HG03354 (cell line): ENCODE data around the gene SPACA7.

Experiments used
- ATAC-seq: cut with Tn5 transposase; IDR thresholded peaks from one replicate; pipeline ENCODE4 v1.9.1; 2021; ENCODE audit warnings: mild to moderate bottlenecking; ENCODE audit not compliant: unreplicated experiment, poor library complexity, severe bottlenecking

The SPACA7 gene, protein sequence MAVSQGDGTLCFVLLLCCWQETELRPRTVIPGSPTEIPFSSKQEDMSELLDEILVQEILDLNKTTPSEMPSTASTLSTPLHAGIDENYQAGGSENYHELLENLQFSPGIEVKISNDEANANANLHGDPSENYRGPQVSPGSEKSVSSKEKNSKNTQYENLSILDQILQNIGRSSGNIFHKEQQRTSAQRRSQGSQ

GRCh38 chr13:112376050-112376681 lies at the start of gene SPACA7:
SPACA7 (plus strand) TSS chr13:112376355; CDS start chr13:112376386, 31 bp downstream.
- no peak for ATAC-seq

GRCh38 chr13:112326821-112327370 lies 49.3 kb upstream of the SPACA7 start:
- ATAC-seq: no peak

DNA sequence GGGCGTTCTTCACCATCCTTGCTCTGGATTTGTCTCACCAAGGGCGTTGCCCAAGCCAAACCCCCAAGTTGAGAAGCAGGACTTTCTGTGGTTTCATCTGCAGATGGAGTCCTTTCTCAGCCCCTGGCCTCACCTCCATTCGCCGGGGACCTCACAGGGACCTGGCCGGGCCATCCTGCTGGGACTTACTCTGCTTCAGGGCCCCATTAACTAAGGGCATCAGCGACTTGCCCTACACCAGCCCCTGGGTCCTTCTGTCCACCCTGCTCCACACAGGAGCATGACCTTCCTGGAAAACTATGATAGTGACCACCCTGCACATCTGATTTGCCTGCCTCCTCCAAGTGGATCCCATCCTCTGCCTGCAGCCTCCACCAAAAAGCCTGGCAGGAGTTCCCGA lies 47.2 kb upstream of the SPACA7 start:
- no peak for ATAC-seq

DNA sequence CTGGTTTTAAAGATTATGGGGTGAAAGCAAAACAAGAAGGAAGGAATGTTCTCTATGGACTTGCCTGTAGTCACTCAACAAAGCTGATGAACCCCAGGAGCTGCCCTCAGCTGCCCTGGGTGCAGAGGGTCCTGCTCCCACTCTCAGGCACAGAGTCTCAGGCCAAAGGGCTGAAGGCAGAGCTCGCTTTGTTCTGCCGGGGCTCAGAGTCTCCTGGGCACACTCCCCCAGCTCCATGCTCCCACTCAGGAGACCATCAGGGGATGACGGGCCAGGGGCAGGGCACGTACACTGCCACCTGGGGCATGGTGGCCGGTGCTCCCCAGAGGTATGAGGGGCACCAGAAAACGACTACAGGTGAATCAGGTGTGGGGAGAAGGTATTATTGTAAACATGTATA lies 46.8 kb upstream of the SPACA7 start:
- ATAC-seq: no peak

DNA sequence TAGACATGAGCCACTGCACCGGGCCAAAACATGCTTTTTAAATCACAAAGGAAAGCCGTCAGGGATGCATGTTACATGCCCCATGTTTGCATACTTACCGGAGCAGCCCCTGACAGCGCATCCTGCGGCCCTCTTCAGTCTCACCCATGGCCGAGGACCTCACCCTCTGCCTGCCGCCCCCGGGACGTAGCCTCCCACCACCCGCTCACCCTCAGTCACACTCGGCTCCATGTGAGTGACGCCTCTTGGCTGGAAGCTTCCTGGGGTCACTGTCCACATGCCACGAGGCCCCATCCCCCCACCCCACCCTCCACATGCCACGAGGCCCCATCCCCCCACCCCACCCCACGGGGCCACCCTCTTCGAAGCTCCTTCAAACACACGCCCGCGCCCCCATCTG lies 46.1 kb upstream of the SPACA7 start:
- no peak for ATAC-seq

GRCh38 chr13:112330479-112331381 lies 45.4 kb upstream of the SPACA7 start:
- ATAC-seq: no peak

DNA sequence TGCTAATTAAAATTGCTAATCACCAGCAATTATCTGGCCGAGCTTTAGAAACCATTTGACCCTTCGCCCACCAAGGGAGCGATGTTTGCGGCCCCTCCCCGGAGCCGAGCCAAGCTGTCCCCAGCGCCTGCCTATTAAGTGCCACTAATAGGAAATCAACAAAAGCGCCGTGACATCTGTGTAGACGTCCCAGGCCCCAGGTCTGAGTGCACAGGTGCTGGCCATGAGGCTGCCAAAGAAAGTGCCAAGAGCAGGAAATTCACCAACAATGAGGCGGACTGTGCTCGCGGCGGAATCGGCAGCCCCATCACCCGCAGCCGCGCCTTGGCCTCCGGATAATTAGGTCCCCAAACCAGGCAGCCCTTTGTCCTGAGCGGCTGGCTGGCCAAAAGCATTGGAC lies 44.5 kb upstream of the SPACA7 start:
- no peak for ATAC-seq

- ATAC-seq: no peak
These were observed 43.4 kb upstream of the SPACA7 start for GRCh38 chr13:112332727-112333126.

- no peak for ATAC-seq
These were observed 42.2 kb upstream of the SPACA7 start for GRCh38 chr13:112333756-112334543.

DNA sequence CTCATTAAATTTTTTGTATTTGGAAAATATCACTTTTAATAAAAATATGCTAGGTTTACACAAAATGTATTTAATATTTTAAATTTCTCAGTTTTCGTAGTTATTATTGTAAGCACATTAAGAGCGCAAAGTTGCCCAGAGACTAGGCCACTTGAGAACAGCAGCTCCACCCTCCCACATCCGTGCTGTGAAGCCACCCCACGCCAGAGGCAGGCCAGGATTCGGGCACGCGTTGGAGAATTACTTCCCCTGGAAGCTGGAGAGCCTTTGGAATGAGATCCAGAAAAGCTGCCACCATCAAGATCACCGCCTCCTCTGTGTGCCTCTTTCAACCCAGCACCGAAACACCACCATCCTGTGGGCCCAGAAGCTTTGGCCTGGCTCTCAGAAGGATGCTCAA lies 41.0 kb upstream of the SPACA7 start:
- no peak for ATAC-seq

DNA sequence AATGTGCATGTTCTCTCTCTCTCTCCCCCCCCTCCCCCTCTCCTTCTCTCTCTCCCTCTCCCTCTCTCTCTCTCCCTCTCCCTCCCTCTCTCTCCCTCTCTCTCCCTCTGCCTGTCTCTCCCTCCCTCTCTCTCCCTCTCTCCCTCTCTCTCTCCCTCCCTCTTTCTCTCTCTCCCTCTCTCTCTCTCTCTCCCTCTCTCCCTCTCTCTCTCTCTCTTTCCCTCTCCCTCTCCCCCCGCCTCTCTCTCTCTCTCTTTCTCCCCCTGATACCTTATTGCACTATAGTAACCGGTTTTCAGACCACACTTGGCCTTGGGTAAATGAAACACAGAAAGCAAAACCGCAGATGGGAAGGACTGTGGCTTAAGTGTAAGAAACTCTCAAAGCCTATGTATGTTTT lies 34.7 kb upstream of the SPACA7 start:
- ATAC-seq: no peak

- no peak for ATAC-seq
These were observed 34.0 kb upstream of the SPACA7 start for GRCh38 chr13:112341976-112342735.

- ATAC-seq: no peak
These were observed 33.3 kb upstream of the SPACA7 start for GRCh38 chr13:112342841-112343361.

GRCh38 chr13:112343591-112343990 lies 32.6 kb upstream of the SPACA7 start:
- no peak for ATAC-seq

- ATAC-seq: no peak
These were observed 30.4 kb upstream of the SPACA7 start for GRCh38 chr13:112345826-112346172.

DNA sequence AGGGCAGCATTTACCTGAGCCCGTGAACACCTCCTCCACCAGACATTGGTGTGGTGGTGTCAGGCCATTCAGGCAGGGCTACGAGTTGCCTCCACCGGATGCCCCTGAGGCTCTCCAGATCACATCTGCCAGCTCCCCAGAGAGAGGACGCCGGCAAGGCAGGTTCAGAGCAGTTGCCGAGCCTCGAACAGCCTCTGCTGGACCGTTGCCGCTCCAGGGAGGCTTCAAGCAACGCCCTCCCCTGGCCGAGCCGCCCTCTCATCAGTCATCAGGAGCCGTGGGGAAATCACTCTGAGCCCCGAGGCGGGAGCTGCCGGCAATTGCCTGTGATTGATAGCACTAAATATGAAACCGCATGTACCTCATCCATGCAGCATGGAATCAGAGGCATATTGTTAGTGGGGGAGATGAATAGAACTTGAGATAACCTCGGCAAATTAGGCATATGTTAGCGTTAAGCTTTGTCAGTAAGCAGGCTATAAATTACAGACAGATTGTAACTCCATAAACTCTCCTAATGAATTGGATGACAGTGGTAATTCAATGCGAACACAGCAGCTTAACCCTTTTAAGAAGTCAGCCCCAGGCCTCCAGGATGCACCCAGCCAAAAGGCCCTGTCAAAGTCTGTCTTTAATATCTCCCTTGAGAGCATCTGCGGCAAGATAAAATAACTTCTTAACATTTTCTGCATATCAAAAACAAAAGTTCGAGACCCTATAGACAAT lies 29.8 kb upstream of the SPACA7 start:
- ATAC-seq: no peak

- ATAC-seq: no peak
These were observed 29.3 kb upstream of the SPACA7 start for GRCh38 chr13:112346899-112347229.

DNA sequence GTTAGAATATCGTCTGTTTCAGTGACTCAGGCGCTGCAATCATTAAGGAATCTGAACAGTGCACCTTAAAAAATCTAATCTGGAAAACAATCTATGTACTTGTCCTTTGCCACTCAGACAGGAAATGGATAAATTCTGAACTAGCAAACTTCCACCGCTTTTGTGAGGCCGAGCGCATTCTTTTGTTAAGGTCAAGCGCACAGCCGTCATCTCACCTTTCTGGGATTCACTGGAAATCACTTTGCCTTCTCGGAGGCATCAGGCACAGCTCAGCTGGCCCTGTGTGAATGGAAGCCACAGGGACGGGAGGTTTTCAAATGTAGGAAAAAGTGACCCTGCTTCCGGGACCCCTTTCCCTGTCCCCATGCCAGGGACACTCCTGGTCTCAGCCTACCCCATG lies 28.2 kb upstream of the SPACA7 start:
- no peak for ATAC-seq
